A549 (cell line): ENCODE results near the gene DEFB129. TPM values are rescaled to one million over a fixed set of nuclear protein-coding genes. Genes with fewer than 3 reads are reported as not detected.
"Not testable (repeated sequence)": the region's sequence is repeated elsewhere in the genome, so short reads cannot be mapped to it uniquely, and the experiment has no call there.

Experiments
- ATAC-seq, 2 experiments: fragments of 200-7000 bp in 1 of 2; fragments of >200 bp in 1 of 2; cut with Nextera tagmentation in 1 of 2; cut with Tn5 transposase in 1 of 2; 3 replicates each; pipeline versions ENCODE4 v1.8.0 to v1.9.1; 2018 to 2020; ENCODE audit warnings: mild to moderate bottlenecking in 1 of 2, moderate library complexity in 1 of 2
- CTCF ChIA-PET: fragments of 300-600 bp; sonication (Branson Sonifier 250); formaldehyde crosslinking; extraction: SDS; loops from one replicate; lab custom pipeline; 2021; ENCODE audit warnings: antibody characterized with exemption, inconsistent platforms; lab: Yijun Ruan, JAX
- POLR2A ChIA-PET: fragments of 350-600 bp; formaldehyde crosslinking; extraction: SDS; loops from one replicate; lab custom pipeline; 2021; ENCODE audit warnings: antibody characterized with exemption, inconsistent platforms; lab: Yijun Ruan, JAX
- DNase-seq, 2 experiments: peaks; one replicate each; pipeline versions ENCODE4 v3.0.0 to v3.0.0-alpha.2; 2011 to 2016; ENCODE audit warnings: low read depth in 1 of 2, low spot score in 1 of 2
- FAIRE-seq: peaks from 2 replicates; lab custom pipeline; 2011; peaks lifted over from hg19 to GRCh38; lab: Jason Lieb, UNC
- H3K27ac ChIP-seq, 2 experiments: fragments of >200 bp; sonication (Bioruptor Twin); formaldehyde crosslinking; 3 replicates each; pipeline ENCODE4 v1.5.1; 2016 to 2017
- H3K4me1 ChIP-seq: fragments of >200 bp; sonication (Bioruptor Twin); formaldehyde crosslinking; 3 replicates; pipeline ENCODE4 v1.6.1; 2016
- H3K4me2 ChIP-seq: fragments of >200 bp; sonication (Bioruptor Twin); formaldehyde crosslinking; 3 replicates; pipeline ENCODE4 v1.6.1; 2016
- H3K4me3 ChIP-seq: fragments of >200 bp; sonication (Bioruptor Twin); formaldehyde crosslinking; 3 replicates; pipeline ENCODE4 v1.5.1; 2016
- H3K9me3 ChIP-seq: fragments of >200 bp; sonication (Bioruptor Twin); formaldehyde crosslinking; 3 replicates; pipeline ENCODE4 v1.6.1; 2016
- CBX2 ChIP-seq: fragments of 200-600 bp; sonication (generic); IDR thresholded peaks from 2 replicates; pipeline ENCODE4 v1.6.1; 2016; ENCODE audit warnings: low read depth, mild to moderate bottlenecking, borderline replicate concordance
- CEBPB ChIP-seq, 2 experiments: fragments of >200 bp in 1 of 2; sonication (Bioruptor Twin) in 1 of 2; formaldehyde crosslinking in 1 of 2; IDR thresholded peaks; 2 replicates each; pipeline ENCODE4 v1.6.1; 2012 to 2016
- CHD2 ChIP-seq: fragments of 150-350 bp; IDR thresholded peaks from 2 replicates; pipeline ENCODE4 v1.6.1; 2014; ENCODE audit warnings: low read length; ENCODE audit not compliant: partially characterized antibody
- E2F6 ChIP-seq: IDR thresholded peaks from 2 replicates; pipeline ENCODE4 v1.6.1; 2012; ENCODE audit warnings: low read depth, borderline replicate concordance
- ELK1 ChIP-seq: fragments of 150-350 bp; IDR thresholded peaks from 2 replicates; pipeline ENCODE4 v1.6.1; 2014; ENCODE audit warnings: low read depth, mild to moderate bottlenecking, low read length
- HMGXB4 ChIP-seq: fragments of 250-450 bp; sonication (Bioruptor Pico); IDR thresholded peaks from 2 replicates; pipeline ENCODE4 v1.5.0; 2021; ENCODE audit warnings: mild to moderate bottlenecking, moderate library complexity, borderline replicate concordance
- JUNB ChIP-seq: fragments of >200 bp; sonication (Bioruptor Twin); formaldehyde crosslinking; IDR thresholded peaks from 2 replicates; pipeline ENCODE4 v1.6.1; 2016
- MYC ChIP-seq: IDR thresholded peaks from 2 replicates; pipeline ENCODE4 v1.6.1; 2012; ENCODE audit warnings: mild to moderate bottlenecking, inconsistent platforms, low read length, improper control_type of control experiment, borderline replicate concordance
- NFE2L2 ChIP-seq: fragments of 150-350 bp; conservative IDR thresholded peaks from 2 replicates; pipeline ENCODE4 v1.6.1; 2014; ENCODE audit warnings: low read length
- NR3C1 ChIP-seq: fragments of >200 bp; sonication (Bioruptor Twin); formaldehyde crosslinking; IDR thresholded peaks from 3 replicates; pipeline ENCODE4 v1.6.1; 2017
- PBX3 ChIP-seq: IDR thresholded peaks from 2 replicates; pipeline ENCODE4 v1.6.1; 2012
- POLR2A ChIP-seq: IDR thresholded peaks from 2 replicates; pipeline ENCODE4 v1.6.1; 2012; ENCODE audit warnings: mild to moderate bottlenecking, low read length
- POLR2AphosphoS2 ChIP-seq: conservative IDR thresholded peaks from 2 replicates; pipeline ENCODE4 v1.6.1; 2012; ENCODE audit warnings: low read length, improper control_type of control experiment, inconsistent platforms
- RARB ChIP-seq: fragments of 250-450 bp; sonication (Bioruptor Pico); IDR thresholded peaks from 2 replicates; pipeline ENCODE4 v1.8.0; 2021; ENCODE audit warnings: mild to moderate bottlenecking, moderate library complexity
- RCOR1 ChIP-seq: fragments of 150-350 bp; IDR thresholded peaks from 2 replicates; pipeline ENCODE4 v1.6.1; 2014; ENCODE audit warnings: antibody characterized with exemption, low read length, low read depth
- SMC3 ChIP-seq: fragments of >200 bp; sonication (Bioruptor Twin); formaldehyde crosslinking; IDR thresholded peaks from 3 replicates; pipeline ENCODE4 v1.6.1; 2018; ENCODE audit warnings: inconsistent platforms
- ZC3H11A ChIP-seq: fragments of 450-650 bp; IDR thresholded peaks from 2 replicates; pipeline ENCODE4 v1.6.1; 2014; ENCODE audit warnings: antibody characterized with exemption, mild to moderate bottlenecking
- ZNF302 ChIP-seq: fragments of 250-450 bp; sonication (Bioruptor Pico); IDR thresholded peaks from 2 replicates; pipeline ENCODE4 v1.9.0; 2021; ENCODE audit warnings: inconsistent platforms, mild to moderate bottlenecking, moderate library complexity
- WGBS: methylation state at CpG from one replicate; pipeline ENCODE4 v1.1.6; 2017; ENCODE audit errors: missing lambda C conversion rate; 5-methylcytosine and 5-hydroxymethylcytosine counted together
- polyA plus RNA-seq, 4 experiments: library from polyadenylated mRNA; depleted of rRNA in 3 of 4; stranded (reverse); fragments of >200 nt; fragmentation: RNase III in 1 of 4; extraction: RNeasy Plus Mini Kit Qiagen cat#74134 plus additional on column Dnase treatment in 1 of 4; gene quantifications; 2 replicates in 3 of 4; 3 replicates in 1 of 4; pipeline ENCODE4 v1.2.3, GENCODE V29; 2011 to 2017

Gene DEFB129
- polyA plus RNA-seq, 2 of the 4 experiments (the other 2 are of a cell fraction): not detected

- WGBS: 11% methylated on average over 1 of the region's 1 CpG
- ChIA-PET POLR2A (no interaction called here), CTCF (no interaction called here)
- TF ChIP-seq CEBPB (IDR thresholded peaks at IDR 0.05) (no peak), CHD2 (no peak), E2F6 (no peak), SMC3 (no peak), POLR2A (no peak), RARB (CRISPR knock-in tag) (no peak), POLR2AphosphoS2 (no peak), ZC3H11A (no peak), CBX2 (no peak), RCOR1 (no peak), MYC (no peak), ELK1 (no peak), NFE2L2 (no peak), JUNB (no peak), ZNF302 (CRISPR knock-in tag) (no peak)
- FAIRE-seq (no peak), DNase-seq (no peak), ATAC-seq (no peak)
- Histone ChIP-seq H3K4me2 (no peak overlapping the region), H3K4me1 (no peaks in the 10 kb centered on the region), H3K4me3 (no peak overlapping the region), H3K9me3 (no peaks in the 10 kb centered on the region), H3K27ac (no peak overlapping the region)
These were observed 5.7 kb upstream of the DEFB129 start for GRCh38 chr20:221258-221830.

- H3K4me1 ChIP-seq, H3K27ac ChIP-seq, DNase-seq, H3K4me3 ChIP-seq, H3K9me3 ChIP-seq, FAIRE-seq, H3K4me2 ChIP-seq, ATAC-seq, POLR2A ChIA-PET: not testable (repeated sequence)
- CTCF ChIA-PET: interaction anchor here (1.8 to 3.2 kb wide), 4 partner anchors 11 to 42 kb away, joined by 5 to 9 read pairs (median 7); no protein-coding TSS in a partner anchor
- WGBS: 34% methylated on average over 3 of the region's 3 CpGs
These were observed 1.2 kb upstream of the DEFB129 start for GRCh38 chr20:225879-226278.

GRCh38 chr20:227439-228105 lies 514 bp downstream of the DEFB129 start:
- H3K4me2 ChIP-seq: no peak overlapping the region
- no peak overlapping the region for H3K4me3 ChIP-seq
- no peak for TF ChIP-seq CEBPB (IDR thresholded peaks at IDR 0.05)
- no peak for TF ChIP-seq POLR2A
- no peak for TF ChIP-seq HMGXB4 (CRISPR knock-in tag)
- TF ChIP-seq NR3C1: no peak
- no peak for TF ChIP-seq PBX3
- POLR2A ChIA-PET: no interaction called here
- DNase-seq: no peak
- ATAC-seq: no peak
- whole genome bisulfite sequencing: 12% methylated on average over 3 of the region's 3 CpGs
- FAIRE-seq: no peak
- CTCF ChIA-PET: interaction anchor here (1.2 to 3.2 kb wide), 6 partner anchors 8 to 40 kb away, joined by 3 to 9 read pairs (median 7); no protein-coding TSS in a partner anchor
- H3K9me3 ChIP-seq: no peaks in the 10 kb centered on the region
- no peak overlapping the region for H3K27ac ChIP-seq
- H3K4me1 ChIP-seq: no peaks in the 10 kb centered on the region
